DOHH2 (cell line): ENCODE results near the gene KRTAP12-4.
"Not testable (repeated sequence)": the region's sequence is repeated elsewhere in the genome, so short reads cannot be mapped to it uniquely, and the experiment has no call there.

Experiments used
- H3F3A ChIP-seq: fragments of 200-600 bp; sonication (generic), shearing (Covaris generic); 2 replicates; pipeline ENCODE4 v1.6.0; 2016; ENCODE audit warnings: antibody characterized with exemption, mild to moderate bottlenecking; ENCODE audit not compliant: control insufficient read depth, insufficient read depth
- H3K27ac ChIP-seq: fragments of 200-600 bp; sonication (generic); 2 replicates; pipeline ENCODE4 v1.5.1; 2014; ENCODE audit warnings: low read depth, mild to moderate bottlenecking, low read length, moderate library complexity
- H3K27me3 ChIP-seq: fragments of 200-600 bp; sonication (generic); 2 replicates; pipeline ENCODE4 v1.6.1; 2014; ENCODE audit warnings: mild to moderate bottlenecking, low read length, mixed read lengths; ENCODE audit not compliant: control insufficient read depth
- H3K36me3 ChIP-seq: fragments of 200-600 bp; sonication (generic); 2 replicates; pipeline ENCODE4 v1.6.1; 2014; ENCODE audit warnings: mild to moderate bottlenecking, low read length, moderate library complexity, mixed read lengths; ENCODE audit not compliant: control insufficient read depth
- H3K4me1 ChIP-seq: fragments of 200-600 bp; sonication (generic); 2 replicates; pipeline ENCODE4 v1.6.1; 2014; ENCODE audit warnings: mild to moderate bottlenecking, low read length, mixed read lengths; ENCODE audit not compliant: control insufficient read depth
- H3K4me2 ChIP-seq: fragments of 200-600 bp; sonication (generic); 2 replicates; pipeline ENCODE4 v1.6.0; 2014; ENCODE audit warnings: mild to moderate bottlenecking, low read length, moderate library complexity
- H3K4me3 ChIP-seq: fragments of 200-600 bp; sonication (generic); 2 replicates; pipeline ENCODE4 v1.5.1; 2014; ENCODE audit warnings: mild to moderate bottlenecking, low read length, mixed read lengths
- H3K79me2 ChIP-seq: fragments of 200-600 bp; sonication (generic); 2 replicates; pipeline ENCODE4 v1.6.1; 2014; ENCODE audit warnings: mild to moderate bottlenecking, low read length, mixed read lengths; ENCODE audit not compliant: control insufficient read depth
- H3K9me2 ChIP-seq: fragments of 200-600 bp; sonication (generic); replicated peaks from 2 replicates; pipeline ENCODE4 v1.6.1; 2014; ENCODE audit warnings: mild to moderate bottlenecking, low read length, mixed read lengths; ENCODE audit not compliant: control insufficient read depth
- H3K9me3 ChIP-seq: fragments of 200-600 bp; sonication (generic); 2 replicates; pipeline ENCODE4 v1.6.1; 2014; ENCODE audit warnings: antibody characterized with exemption, low read length, mixed read lengths; ENCODE audit not compliant: control insufficient read depth, insufficient read depth
- H4K20me1 ChIP-seq: fragments of 200-600 bp; sonication (generic); 2 replicates; pipeline ENCODE4 v1.6.0; 2014; ENCODE audit warnings: low read depth, mild to moderate bottlenecking, antibody characterized with exemption, low read length, moderate library complexity; ENCODE audit not compliant: control insufficient read depth, insufficient read depth
- EZH2phosphoT487 ChIP-seq: fragments of 200-600 bp; sonication (generic); IDR thresholded peaks from 2 replicates; pipeline ENCODE4 v1.6.1; 2017; ENCODE audit warnings: borderline replicate concordance, mild to moderate bottlenecking, antibody characterized with exemption, low read length, moderate library complexity, mixed read lengths
- TF ChIP-seq, protein P1 (sequence below): fragments of 200-600 bp; sonication (generic); IDR thresholded peaks from one replicate; pipeline ENCODE4 v1.5.1; 2014; ENCODE audit warnings: antibody characterized with exemption, mild to moderate bottlenecking, low read depth, low read length; ENCODE audit not compliant: poor library complexity, severe bottlenecking

The KRTAP12-4 gene

DNA sequence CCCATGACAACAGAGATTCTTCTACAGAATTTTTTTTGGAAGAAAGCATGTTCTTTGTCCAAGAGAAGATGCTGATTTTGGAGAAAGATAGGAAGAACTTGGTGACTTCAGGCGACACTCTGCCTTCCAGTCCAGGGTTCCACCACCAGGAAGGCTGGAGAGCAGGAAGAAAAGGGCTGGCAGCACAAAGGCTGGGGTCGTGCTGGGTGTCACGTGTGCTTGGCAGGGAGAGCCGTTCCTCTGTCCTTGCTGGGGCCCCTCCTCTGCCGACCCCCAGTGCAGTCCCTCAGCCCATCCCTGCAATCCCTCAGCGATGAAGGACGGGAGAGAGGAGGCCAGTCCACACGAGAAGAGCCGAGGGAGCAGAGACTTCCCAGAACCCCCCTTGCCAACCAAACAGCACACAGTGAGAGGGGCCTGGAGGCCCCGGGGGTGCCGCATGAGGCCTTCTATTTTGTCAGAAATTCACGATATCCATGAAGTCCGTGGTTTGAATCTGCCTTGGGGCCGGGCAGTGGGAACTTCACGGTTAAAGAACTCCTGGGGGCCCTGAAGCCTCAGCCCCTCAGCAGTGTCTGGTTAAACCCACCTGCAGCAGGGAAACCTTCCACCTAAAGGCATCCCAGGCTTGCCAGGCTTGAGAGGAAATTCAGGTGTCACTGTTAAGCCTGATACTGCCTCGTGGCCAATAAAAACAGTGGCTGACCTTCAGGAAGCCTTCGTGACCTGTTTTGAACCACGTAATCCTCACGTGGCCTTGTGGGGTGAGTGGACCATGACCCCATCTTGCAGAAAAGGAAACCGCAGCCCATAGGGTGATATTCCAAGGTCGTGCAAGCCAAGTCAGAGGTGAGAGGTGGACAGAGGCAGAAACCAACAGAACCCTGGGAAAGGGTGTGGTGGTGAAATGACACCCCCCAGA, 45.9 kb upstream of the KRTAP12-4 start:
- TF ChIP-seq, protein P1, sequence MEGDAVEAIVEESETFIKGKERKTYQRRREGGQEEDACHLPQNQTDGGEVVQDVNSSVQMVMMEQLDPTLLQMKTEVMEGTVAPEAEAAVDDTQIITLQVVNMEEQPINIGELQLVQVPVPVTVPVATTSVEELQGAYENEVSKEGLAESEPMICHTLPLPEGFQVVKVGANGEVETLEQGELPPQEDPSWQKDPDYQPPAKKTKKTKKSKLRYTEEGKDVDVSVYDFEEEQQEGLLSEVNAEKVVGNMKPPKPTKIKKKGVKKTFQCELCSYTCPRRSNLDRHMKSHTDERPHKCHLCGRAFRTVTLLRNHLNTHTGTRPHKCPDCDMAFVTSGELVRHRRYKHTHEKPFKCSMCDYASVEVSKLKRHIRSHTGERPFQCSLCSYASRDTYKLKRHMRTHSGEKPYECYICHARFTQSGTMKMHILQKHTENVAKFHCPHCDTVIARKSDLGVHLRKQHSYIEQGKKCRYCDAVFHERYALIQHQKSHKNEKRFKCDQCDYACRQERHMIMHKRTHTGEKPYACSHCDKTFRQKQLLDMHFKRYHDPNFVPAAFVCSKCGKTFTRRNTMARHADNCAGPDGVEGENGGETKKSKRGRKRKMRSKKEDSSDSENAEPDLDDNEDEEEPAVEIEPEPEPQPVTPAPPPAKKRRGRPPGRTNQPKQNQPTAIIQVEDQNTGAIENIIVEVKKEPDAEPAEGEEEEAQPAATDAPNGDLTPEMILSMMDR: no peak
- TF ChIP-seq EZH2phosphoT487: no peak
- Histone ChIP-seq H3K9me3 (no peaks in the 10 kb centered on the region), H3F3A (no peaks in the 10 kb centered on the region), H3K9me2 (no peaks in the 10 kb centered on the region), H3K79me2 (no peaks in the 10 kb centered on the region), H4K20me1 (no peaks in the 10 kb centered on the region), H3K36me3 (no peaks in the 10 kb centered on the region), H3K27me3 (peaks cover 5% of the 10 kb centered on the region; the same call in 1 of the 2 replicates), H3K4me2 (no peak overlapping the region), H3K4me3 (no peak overlapping the region), H3K27ac (no peak overlapping the region), H3K4me1 (no peaks in the 10 kb centered on the region)

DNA sequence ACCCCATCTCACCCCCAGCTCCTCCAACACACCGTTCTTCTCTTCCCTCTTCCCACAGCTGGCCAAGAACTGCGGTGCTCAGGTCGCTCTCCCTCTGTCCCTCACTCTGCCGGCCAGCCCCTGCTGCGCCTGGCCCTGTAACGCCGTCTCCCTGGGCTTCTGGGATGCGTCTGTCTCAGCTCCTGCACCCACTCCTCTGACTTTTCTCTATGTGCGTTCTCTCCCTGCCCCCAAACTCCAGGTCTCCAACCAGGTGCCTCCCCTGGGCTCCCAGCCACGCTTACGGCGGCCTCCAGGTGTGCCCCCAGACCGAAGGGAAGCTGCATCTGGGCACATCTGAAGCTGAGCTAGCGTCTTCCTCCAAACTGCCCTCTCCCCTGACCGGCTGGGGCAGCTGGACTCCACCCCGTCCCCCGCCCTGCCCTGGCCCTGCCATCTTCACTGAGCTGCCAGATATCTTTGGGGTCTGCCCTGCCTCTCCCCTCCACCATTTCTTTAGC, 45.1 kb upstream of the KRTAP12-4 start:
- no peaks in the 10 kb centered on the region for H4K20me1 ChIP-seq
- H3F3A ChIP-seq: no peaks in the 10 kb centered on the region
- H3K9me2 ChIP-seq: no peaks in the 10 kb centered on the region
- no peaks in the 10 kb centered on the region for H3K4me1 ChIP-seq
- H3K4me2 ChIP-seq: no peak overlapping the region
- H3K79me2 ChIP-seq: no peaks in the 10 kb centered on the region
- peaks cover 5% of the 10 kb centered on the region; the same call in 1 of the 2 replicates for H3K27me3 ChIP-seq
- no peaks in the 10 kb centered on the region for H3K36me3 ChIP-seq
- TF ChIP-seq, protein P1: no peak
- TF ChIP-seq EZH2phosphoT487: no peak
- no peak overlapping the region for H3K4me3 ChIP-seq
- H3K9me3 ChIP-seq: no peaks in the 10 kb centered on the region
- no peak overlapping the region for H3K27ac ChIP-seq

DNA sequence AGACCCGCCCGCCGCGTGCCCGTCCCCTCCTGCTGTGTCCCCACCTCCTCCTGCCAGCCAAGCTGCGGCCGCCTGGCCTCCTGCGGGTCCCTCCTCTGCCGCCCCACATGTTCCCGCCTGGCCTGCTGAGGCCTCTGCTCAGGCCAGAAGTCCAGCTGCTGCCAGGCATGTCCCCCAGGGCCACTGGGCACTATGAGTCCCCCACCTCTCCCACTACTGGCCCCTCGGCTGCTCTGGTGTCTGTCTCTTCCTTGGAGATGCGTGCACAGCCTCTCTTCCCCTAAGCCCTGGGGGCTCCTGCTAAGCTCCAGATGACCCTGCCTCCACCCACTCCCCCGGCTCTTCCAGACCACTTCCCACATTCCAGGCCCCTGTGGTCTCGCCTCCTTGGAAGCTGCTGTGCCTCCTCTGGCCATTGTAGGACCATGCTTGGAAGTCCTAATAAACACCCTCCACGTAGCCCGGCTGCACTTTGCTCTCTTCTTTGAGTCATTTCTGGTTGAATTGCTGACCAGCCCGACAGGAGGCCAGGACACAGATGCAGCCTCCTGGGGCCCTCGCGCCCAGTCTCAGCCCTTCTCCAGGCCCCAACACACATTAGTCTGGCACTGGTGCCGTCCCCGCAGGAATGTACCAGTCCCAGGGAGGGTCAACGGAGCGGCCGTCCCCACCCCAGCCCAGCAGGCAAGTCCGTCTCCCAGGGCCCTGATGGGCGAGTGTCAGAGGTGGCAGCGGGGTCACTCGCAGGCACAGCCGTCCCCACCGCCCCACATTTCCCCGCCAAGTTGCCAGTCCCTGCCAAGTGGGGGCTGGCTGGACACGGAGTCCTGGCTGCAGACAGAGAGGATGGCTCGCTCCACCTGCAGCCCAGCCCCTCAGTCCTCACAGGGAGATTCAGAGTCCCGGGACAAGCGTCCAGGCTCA, 43.6 kb upstream of the KRTAP12-4 start:
- Histone ChIP-seq H3K4me1 (no peaks in the 10 kb centered on the region), H3K9me3 (no peaks in the 10 kb centered on the region), H3K27me3 (peaks cover 5% of the 10 kb centered on the region; the same call in 1 of the 2 replicates), H3K27ac (no peak overlapping the region), H3F3A (no peaks in the 10 kb centered on the region), H4K20me1 (no peaks in the 10 kb centered on the region), H3K4me2 (no peak overlapping the region), H3K4me3 (no peak overlapping the region), H3K9me2 (no peaks in the 10 kb centered on the region), H3K36me3 (no peaks in the 10 kb centered on the region), H3K79me2 (no peaks in the 10 kb centered on the region)
- no peak for TF ChIP-seq EZH2phosphoT487
- TF ChIP-seq, protein P1: no peak

DNA sequence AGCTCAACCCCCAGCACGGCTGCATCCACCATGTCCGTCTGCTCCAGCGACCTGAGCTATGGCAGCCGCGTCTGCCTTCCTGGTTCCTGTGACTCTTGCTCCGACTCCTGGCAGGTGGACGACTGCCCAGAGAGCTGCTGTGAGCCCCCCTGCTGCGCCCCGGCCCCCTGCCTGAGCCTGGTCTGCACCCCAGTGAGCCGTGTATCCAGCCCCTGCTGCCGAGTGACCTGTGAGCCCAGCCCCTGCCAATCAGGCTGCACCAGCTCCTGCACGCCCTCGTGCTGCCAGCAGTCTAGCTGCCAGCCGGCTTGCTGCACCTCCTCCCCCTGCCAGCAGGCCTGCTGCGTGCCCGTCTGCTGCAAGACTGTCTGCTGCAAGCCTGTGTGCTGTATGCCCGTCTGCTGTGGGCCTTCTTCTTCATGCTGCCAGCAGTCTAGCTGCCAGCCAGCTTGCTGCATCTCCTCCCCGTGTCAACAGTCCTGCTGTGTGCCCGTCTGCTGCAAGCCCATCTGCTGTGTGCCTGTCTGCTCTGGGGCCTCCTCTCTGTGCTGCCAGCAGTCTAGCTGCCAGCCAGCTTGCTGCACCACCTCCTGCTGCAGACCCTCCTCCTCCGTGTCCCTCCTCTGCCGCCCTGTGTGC, 42.8 kb upstream of the KRTAP12-4 start, which contains the start of gene KRTAP10-12:
Gene KRTAP10-12 (plus strand): TSS at position 1 of the 639 bp plus-strand sequence. CDS start 30 bp downstream, at position 31.
- not testable (repeated sequence) for H3K27ac ChIP-seq, H3F3A ChIP-seq, H3K9me2 ChIP-seq, H3K27me3 ChIP-seq, H4K20me1 ChIP-seq, H3K4me3 ChIP-seq, H3K9me3 ChIP-seq, H3K4me2 ChIP-seq, H3K4me1 ChIP-seq, H3K79me2 ChIP-seq, H3K36me3 ChIP-seq
